GM12891 (cell line): ENCODE results near the gene FLT1.

Experiments
- PAX5 ChIP-seq: IDR thresholded peaks from 2 replicates; pipeline ENCODE4 v1.6.1; 2011; ENCODE audit warnings: low read length, moderate library complexity, mild to moderate bottlenecking; ENCODE audit not compliant: insufficient read depth, severe bottlenecking
- POLR2A ChIP-seq: IDR thresholded peaks from 2 replicates; pipeline ENCODE4 v1.6.1; 2011; ENCODE audit warnings: low read depth, low read length, control low read depth
- POLR2AphosphoS5 ChIP-seq: IDR thresholded peaks from 2 replicates; pipeline ENCODE4 v1.6.1; 2011; ENCODE audit warnings: low read depth, low read length, control low read depth
- POU2F2 ChIP-seq: IDR thresholded peaks from 2 replicates; pipeline ENCODE4 v1.6.1; 2011; ENCODE audit warnings: low read depth, mild to moderate bottlenecking, control low read depth, low read length, moderate library complexity
- SPI1 ChIP-seq: IDR thresholded peaks from 2 replicates; pipeline ENCODE4 v1.6.1; 2011; ENCODE audit warnings: low read depth, low read length, control low read depth
- TAF1 ChIP-seq: IDR thresholded peaks from 2 replicates; pipeline ENCODE4 v1.6.1; 2011; ENCODE audit warnings: low read depth, low read length, control low read depth

DNA sequence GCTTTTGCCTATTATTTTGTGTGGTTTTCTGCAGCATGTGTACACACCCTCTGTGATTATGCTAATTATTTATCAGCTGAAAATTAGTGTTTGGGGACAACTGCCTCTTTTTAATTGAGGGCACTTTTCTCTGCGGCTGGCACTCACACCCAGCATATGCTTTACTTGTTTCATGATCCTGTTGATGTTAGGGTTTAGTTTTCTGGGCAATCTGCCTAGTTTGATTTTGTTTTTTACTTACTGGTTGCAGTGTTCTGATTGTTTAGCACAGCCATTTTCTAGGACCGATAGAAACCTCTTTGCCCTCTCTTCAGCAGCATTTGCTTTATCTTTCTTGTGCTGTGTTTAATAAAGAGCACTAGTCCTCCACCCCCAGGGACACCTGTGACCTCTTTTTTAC is 195.0 kb downstream of the FLT1 start:
- TF ChIP-seq POLR2A (no peak), POLR2AphosphoS5 (no peak), TAF1 (no peak), PAX5 (no peak), SPI1 (no peak), POU2F2 (no peak)
